IPS-15b (cell line): Measurements from ENCODE around the gene UQCRH.
A peak's percentile ranks its signal among the peaks of the same experiment; 100 is the strongest.
"Not testable (repeated sequence)": the region's sequence is repeated elsewhere in the genome, so short reads cannot be mapped to it uniquely, and the experiment has no call there.

Experiments
- H3K27me3 ChIP-seq: one replicate; pipeline ENCODE4 v1.6.1; 2013; ENCODE audit warnings: low read length; ENCODE audit not compliant: control insufficient read depth, insufficient read depth
- H3K36me3 ChIP-seq: one replicate; pipeline ENCODE4 v1.6.1; 2013; ENCODE audit warnings: low read length; ENCODE audit not compliant: control insufficient read depth, insufficient read depth
- H3K4me1 ChIP-seq: one replicate; pipeline ENCODE4 v1.6.1; 2013; ENCODE audit warnings: mild to moderate bottlenecking, low read length; ENCODE audit not compliant: control insufficient read depth, insufficient read depth
- H3K4me3 ChIP-seq: one replicate; pipeline ENCODE4 v1.5.1; 2013; ENCODE audit warnings: low read depth, low read length
- H3K9ac ChIP-seq: one replicate; pipeline ENCODE4 v1.6.1; 2013; ENCODE audit warnings: low read depth, mild to moderate bottlenecking, low read length
- H3K9me3 ChIP-seq: one replicate; pipeline ENCODE4 v1.6.1; 2013; ENCODE audit warnings: mild to moderate bottlenecking, low read length; ENCODE audit not compliant: control insufficient read depth, insufficient read depth

The UQCRH gene

DNA sequence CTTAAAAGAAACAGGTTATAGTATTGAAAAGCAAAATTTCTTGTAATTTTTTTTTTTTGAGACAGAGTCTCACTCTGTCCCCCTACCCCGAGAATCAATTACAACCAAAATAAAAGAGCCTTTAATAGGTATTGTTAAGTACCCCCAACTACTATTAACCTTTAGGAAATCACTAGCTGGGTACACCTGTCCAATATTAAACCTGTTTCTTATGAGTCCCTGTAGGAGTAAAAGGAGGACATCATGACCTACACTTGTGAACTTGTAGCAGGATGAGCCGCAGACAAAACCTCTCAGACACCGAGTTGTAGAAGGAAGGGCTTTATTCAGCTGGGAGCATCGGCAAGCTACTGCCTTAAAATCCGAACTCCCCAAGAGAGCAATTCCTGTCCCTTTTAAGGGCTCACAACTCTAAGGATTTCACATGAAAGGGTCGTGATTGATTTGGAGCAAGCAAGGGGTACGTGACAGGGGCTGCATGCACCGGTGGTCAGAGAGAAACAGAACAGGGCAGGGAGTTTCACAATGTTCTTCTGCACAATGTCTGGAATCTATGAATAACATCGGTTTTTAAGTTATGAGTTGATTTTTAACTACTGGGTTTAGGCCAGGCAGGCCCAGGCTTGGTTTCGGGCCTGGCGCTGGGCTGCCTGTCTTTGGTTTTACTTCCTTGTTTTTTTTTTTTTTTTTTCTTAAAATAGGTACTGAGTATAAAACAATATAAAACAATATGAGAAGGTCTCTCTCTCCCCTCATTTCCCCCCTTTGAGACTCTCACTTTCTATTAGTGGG, 22.0 kb downstream of the UQCRH start:
- H3K4me1 ChIP-seq = peaks cover 14% of the 10 kb centered on the region
- not testable (repeated sequence) for H3K9ac ChIP-seq, H3K36me3 ChIP-seq, H3K4me3 ChIP-seq, H3K9me3 ChIP-seq, H3K27me3 ChIP-seq

GRCh38 chr1:46328182-46328581, 24.7 kb downstream of the UQCRH start:
- H3K36me3 ChIP-seq, H3K27me3 ChIP-seq, H3K4me3 ChIP-seq, H3K9ac ChIP-seq, H3K9me3 ChIP-seq: not testable (repeated sequence)
- peaks cover 12% of the 10 kb centered on the region for H3K4me1 ChIP-seq

GRCh38 chr1:46329807-46330206, 26.3 kb downstream of the UQCRH start:
- not testable (repeated sequence) for H3K4me3 ChIP-seq

DNA sequence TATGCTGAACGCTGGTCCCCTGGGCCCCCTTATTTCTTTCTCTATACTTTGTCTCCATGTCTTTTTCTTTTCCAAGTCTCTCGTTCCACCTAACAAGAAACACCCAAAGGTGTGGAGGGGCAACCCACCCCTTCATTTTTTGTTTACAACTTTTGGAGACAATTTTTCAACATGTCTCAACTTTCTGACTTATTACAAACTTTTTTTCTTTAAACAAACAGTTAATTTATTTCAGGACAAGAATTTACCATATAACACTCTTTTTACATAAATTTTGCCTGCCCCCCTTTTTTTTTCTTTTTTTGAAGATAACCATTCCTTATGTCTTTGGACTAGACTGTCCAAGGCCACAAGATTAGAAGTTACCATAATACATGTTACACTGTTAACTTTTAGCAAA, 26.9 kb downstream of the UQCRH start:
- H3K9me3 ChIP-seq, H3K9ac ChIP-seq, H3K27me3 ChIP-seq, H3K36me3 ChIP-seq, H3K4me3 ChIP-seq: not testable (repeated sequence)
- H3K4me1 ChIP-seq = peaks cover 15% of the 10 kb centered on the region

More at GRCh38 chr1:46329807-46330206, 26.3 kb downstream of the UQCRH start:
- H3K4me1 ChIP-seq = peaks cover 15% of the 10 kb centered on the region
- not testable (repeated sequence) for H3K9me3 ChIP-seq, H3K27me3 ChIP-seq, H3K36me3 ChIP-seq, H3K9ac ChIP-seq

GRCh38 chr1:46331786-46332540, 28.5 kb downstream of the UQCRH start:
- H3K27me3 ChIP-seq, H3K4me3 ChIP-seq, H3K9me3 ChIP-seq, H3K9ac ChIP-seq, H3K36me3 ChIP-seq: not testable (repeated sequence)
- peaks cover 15% of the 10 kb centered on the region for H3K4me1 ChIP-seq

DNA sequence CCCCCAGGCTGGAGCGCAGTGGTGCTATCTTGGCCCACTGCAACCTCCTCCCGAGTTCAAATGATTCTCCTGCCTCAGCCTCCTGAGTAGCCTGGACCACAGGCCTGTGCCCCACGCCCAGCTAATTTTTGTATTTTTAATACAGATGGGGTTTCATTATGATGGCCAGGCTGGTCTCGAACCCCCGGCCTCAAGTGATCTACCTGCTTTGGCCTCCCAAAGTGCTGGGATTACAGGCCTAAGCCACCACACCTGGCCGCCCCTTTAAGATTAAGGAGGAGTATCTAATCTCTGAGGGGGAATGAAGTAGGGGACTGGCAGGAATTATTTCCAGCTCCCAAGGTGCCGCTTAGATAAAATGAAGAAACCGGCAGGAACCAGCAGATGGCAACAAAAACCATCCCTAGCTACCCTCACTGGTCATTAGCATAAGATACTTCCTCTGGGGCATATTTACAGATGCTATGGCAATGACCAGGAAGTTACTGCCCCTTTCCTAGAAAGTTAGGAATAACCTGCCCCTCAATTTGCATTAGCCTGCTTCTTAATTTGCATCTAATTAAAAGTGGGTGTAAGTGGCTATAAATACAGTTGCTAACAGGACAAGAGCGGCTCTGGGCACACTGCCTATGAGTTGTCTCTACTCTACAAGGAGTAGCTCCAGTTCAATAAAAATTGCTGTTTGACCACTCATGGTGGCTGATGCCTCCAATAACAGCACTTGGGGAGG, 30.0 kb downstream of the UQCRH start:
- Histone ChIP-seq H3K36me3 (no peaks in the 10 kb centered on the region), H3K9me3 (no peaks in the 10 kb centered on the region), H3K9ac (no peak overlapping the region), H3K27me3 (no peaks in the 10 kb centered on the region), H3K4me1 (peaks cover 15% of the 10 kb centered on the region), H3K4me3 (no peak overlapping the region)

- Histone ChIP-seq H3K9ac (no peak overlapping the region), H3K36me3 (no peaks in the 10 kb centered on the region)
Observed at GRCh38 chr1:46334030-46334384, 30.5 kb downstream of the UQCRH start.

DNA sequence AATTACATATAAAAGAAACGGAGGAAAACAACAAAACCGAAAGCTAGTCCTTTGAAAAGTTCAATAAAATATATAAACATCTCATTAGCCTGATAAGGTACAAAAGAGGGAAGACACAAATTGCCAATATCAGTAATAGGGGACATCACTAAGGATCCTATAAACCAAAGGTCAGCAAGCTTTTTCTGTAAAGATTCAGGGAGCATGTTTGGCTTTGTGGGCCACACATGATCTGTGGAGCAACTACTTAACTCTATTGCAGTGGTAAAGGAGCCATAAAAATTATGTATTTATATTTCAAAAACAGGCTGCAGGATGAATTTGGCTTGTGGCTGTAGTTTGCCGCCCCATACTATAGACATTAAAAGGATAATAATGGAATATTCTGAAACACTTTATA, 31.6 kb downstream of the UQCRH start:
- Histone ChIP-seq H3K9ac (no peak overlapping the region), H3K9me3 (no peaks in the 10 kb centered on the region), H3K27me3 (no peaks in the 10 kb centered on the region), H3K36me3 (no peaks in the 10 kb centered on the region), H3K4me3 (no peak overlapping the region), H3K4me1 (peaks cover 7% of the 10 kb centered on the region)

More at GRCh38 chr1:46334030-46334384, 30.5 kb downstream of the UQCRH start:
- H3K9me3 ChIP-seq = no peaks in the 10 kb centered on the region
- peaks cover 9% of the 10 kb centered on the region for H3K4me1 ChIP-seq
- H3K4me3 ChIP-seq = no peak overlapping the region
- no peaks in the 10 kb centered on the region for H3K27me3 ChIP-seq

- H3K36me3 ChIP-seq, H3K9me3 ChIP-seq, H3K4me1 ChIP-seq, H3K4me3 ChIP-seq, H3K27me3 ChIP-seq, H3K9ac ChIP-seq: not testable (repeated sequence)
Observed at GRCh38 chr1:46337409-46337808, 33.9 kb downstream of the UQCRH start.

DNA sequence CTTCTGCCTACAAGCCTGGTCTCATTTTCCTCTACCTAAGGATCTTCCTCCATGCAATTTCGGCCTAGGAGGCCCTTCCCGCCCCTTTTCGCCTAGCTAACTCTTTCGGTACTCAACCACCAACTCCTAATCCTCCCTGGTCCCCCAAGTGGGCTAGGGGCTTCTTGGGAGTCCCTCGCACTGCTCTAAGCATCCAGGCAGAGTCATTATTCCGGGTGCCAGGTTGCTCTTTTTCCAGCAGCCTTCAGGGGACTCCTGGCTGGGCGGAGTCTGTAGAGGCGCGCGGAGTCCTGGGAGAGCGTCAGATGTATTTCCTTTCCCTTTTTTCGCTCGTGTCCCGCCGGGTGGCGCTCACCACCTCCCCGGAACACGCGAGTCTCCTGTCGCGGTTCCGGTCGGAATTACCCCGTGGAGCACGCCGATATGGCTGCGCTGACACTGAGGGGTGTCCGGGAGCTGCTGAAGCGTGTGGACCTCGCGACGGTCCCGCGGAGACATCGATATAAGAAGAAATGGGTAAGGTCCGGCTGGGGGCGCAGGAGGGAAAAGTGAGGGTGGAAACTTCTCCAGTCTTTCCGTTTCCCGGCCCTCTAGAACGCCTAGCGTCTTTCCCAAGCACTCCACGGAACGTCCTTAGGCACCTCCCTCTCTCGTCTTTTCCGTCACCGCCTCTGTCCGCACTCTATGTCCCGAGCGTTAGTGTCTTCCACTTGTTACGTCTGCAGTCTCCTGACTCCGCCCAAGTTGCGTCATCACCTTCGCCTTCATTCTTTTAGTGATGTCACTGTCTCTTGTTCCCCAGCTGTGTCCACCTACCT, 37.1 kb downstream of the UQCRH start, which contains the start of gene NSUN4:
Gene NSUN4 (plus strand): TSS at position 404 of the 818 bp plus-strand sequence. CDS start 20 bp downstream, at position 424.
- Histone ChIP-seq H3K36me3 (peaks cover 16% of the 10 kb centered on the region), H3K4me3 (peak within 1 kb of the TSS; percentile 62), H3K9me3 (no peaks in the 10 kb centered on the region), H3K9ac (peak within 1 kb of the TSS; percentile 56), H3K4me1 (peaks cover 2% of the 10 kb centered on the region), H3K27me3 (no peaks in the 10 kb centered on the region)
